ENCODE measurements around the gene SAP30. TPM values are rescaled to one million over a fixed set of nuclear protein-coding genes. Genes with fewer than 3 reads are reported as not detected.

The SAP30 gene
- total and polyA plus RNA-seq, 9 of the 15 experiments (the other 6 are each of a cell fraction or from before 2014, with no cell fraction given): 5.9 to 51.1 (median 32.6) TPM

- WGBS (ENCODE audit: insufficient coverage, low coverage, missing lambda C conversion rate): under 1% methylated on average over 35 of the region's 52 CpGs
- POLR2A ChIA-PET: interaction anchor here (0.6 to 8.8 kb wide), 26 partner anchors 10 to 1179 kb away, joined by 3 to 123 read pairs (median 4); partner anchors contain the start of genes CEP44, FBXO8 and SAP30
- Histone ChIP-seq H3K79me2 (ENCODE audit: control insufficient read depth, insufficient read depth, low read length) (peaks cover 51% of the 10 kb centered on the region), H3K4me1 (replicated peaks in 1 of 2; ENCODE audit: control insufficient read depth in 2 of 2, insufficient read depth in 2 of 2, low read length in 2 of 2) (peaks cover 4 to 13% of the 10 kb centered on the region in 2 experiments; a peak in 4 of 5 replicates), H3K4me2 (ENCODE audit: insufficient read depth, low read length) (peak overlapping the region; percentile 91), H4K20me1 (replicated peaks; ENCODE audit: control insufficient read depth, insufficient read depth, low read length) (no peaks in the 10 kb centered on the region; the same call in 1 of the 2 replicates), H2AFZ (ENCODE audit: low read depth, low read length) (peak overlapping the region; percentile 90), H3K27ac (ENCODE audit: extremely low read depth, low read depth, low read length) (peak overlapping the region; percentile 99), H3K9ac (ENCODE audit: insufficient read depth in 1 of 2, low read depth in 2 of 2, low read length in 2 of 2) (peak overlapping the region; percentile 93 to 97), H3K36me3 (ENCODE audit: control insufficient read depth, insufficient read depth, low read length) (peaks cover 33% of the 10 kb centered on the region), H3K9me3 (replicated peaks; ENCODE audit: control insufficient read depth, insufficient read depth, low read depth, low read length) (no peaks in the 10 kb centered on the region), H3K27me3 (ENCODE audit: control insufficient read depth in 2 of 2, insufficient read depth in 2 of 2, low read length in 2 of 2) (no peaks in the 10 kb centered on the region), H3K4me3 (peak overlapping the region; percentile 95), H3K9me1 (ENCODE audit: control insufficient read depth, insufficient read depth, low read length) (no peaks in the 10 kb centered on the region)
- FAIRE-seq (no peak), ATAC-seq (peak; percentile 78), DNase-seq (ENCODE audit: extremely low read depth in 1 of 4, low spot score in 3 of 4) (peak; percentile 90 to 94 (median 94))
- intact Hi-C loops (cut with micrococcal nuclease) (loop anchor here (1.0 to 10.0 kb wide), 3 partner anchors 34 to 950 kb away; partner anchors contain the start of genes CEP44 and FBXO8), in situ Hi-C loops (cut with MboI) (loop anchor here (5.0 kb wide), 1 partner anchor 32 kb away; no protein-coding TSS in a partner anchor)
- CTCF ChIA-PET (ENCODE audit: low intra/inter-chr PET ratio): no interaction called here
- BruUV-seq (replicated peaks): TSS peak; percentile 59
- TF ChIP-seq, protein P1, sequence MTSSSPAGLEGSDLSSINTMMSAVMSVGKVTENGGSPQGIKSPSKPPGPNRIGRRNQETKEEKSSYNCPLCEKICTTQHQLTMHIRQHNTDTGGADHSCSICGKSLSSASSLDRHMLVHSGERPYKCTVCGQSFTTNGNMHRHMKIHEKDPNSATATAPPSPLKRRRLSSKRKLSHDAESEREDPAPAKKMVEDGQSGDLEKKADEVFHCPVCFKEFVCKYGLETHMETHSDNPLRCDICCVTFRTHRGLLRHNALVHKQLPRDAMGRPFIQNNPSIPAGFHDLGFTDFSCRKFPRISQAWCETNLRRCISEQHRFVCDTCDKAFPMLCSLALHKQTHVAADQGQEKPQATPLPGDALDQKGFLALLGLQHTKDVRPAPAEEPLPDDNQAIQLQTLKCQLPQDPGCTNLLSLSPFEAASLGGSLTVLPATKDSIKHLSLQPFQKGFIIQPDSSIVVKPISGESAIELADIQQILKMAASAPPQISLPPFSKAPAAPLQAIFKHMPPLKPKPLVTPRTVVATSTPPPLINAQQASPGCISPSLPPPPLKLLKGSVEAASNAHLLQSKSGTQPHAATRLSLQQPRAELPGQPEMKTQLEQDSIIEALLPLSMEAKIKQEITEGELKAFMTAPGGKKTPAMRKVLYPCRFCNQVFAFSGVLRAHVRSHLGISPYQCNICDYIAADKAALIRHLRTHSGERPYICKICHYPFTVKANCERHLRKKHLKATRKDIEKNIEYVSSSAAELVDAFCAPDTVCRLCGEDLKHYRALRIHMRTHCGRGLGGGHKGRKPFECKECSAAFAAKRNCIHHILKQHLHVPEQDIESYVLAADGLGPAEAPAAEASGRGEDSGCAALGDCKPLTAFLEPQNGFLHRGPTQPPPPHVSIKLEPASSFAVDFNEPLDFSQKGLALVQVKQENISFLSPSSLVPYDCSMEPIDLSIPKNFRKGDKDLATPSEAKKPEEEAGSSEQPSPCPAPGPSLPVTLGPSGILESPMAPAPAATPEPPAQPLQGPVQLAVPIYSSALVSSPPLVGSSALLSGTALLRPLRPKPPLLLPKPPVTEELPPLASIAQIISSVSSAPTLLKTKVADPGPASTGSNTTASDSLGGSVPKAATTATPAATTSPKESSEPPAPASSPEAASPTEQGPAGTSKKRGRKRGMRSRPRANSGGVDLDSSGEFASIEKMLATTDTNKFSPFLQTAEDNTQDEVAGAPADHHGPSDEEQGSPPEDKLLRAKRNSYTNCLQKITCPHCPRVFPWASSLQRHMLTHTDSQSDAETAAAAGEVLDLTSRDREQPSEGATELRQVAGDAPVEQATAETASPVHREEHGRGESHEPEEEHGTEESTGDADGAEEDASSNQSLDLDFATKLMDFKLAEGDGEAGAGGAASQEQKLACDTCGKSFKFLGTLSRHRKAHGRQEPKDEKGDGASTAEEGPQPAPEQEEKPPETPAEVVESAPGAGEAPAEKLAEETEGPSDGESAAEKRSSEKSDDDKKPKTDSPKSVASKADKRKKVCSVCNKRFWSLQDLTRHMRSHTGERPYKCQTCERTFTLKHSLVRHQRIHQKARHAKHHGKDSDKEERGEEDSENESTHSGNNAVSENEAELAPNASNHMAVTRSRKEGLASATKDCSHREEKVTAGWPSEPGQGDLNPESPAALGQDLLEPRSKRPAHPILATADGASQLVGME (CRISPR knock-in tag; IDR thresholded peaks at IDR 0.05): no peak
- TF ChIP-seq RB1 (IDR thresholded peaks at IDR 0.05; ENCODE audit: low read depth) (peak; percentile 25; the same call in 1 of the 2 replicates), L3MBTL2 (IDR thresholded peaks at IDR 0.05) (peak; percentile 52), ETV5 (CRISPR knock-in tag; IDR thresholded peaks at IDR 0.05; ENCODE audit: low read depth) (0 out of 2 replicates have a peak, but pooled peaks have one; percentile 42), SMAD1 (IDR thresholded peaks at IDR 0.05; ENCODE audit: low read depth, low read length, partially characterized antibody) (peak; percentile 20), ZNF766 (CRISPR knock-in tag; conservative IDR thresholded peaks at IDR 0.05) (no peak), POLR2AphosphoS5 (IDR thresholded peaks at IDR 0.05; ENCODE audit: control insufficient read depth, insufficient read depth, low read depth, low read length) (peak; percentile 88), NR4A1 (CRISPR knock-in tag; IDR thresholded peaks at IDR 0.05) (no peak), NR4A1 (tag; IDR thresholded peaks at IDR 0.05) (0 out of 2 replicates have a peak, but pooled peaks have one; percentile 17), FOXM1 (IDR thresholded peaks at IDR 0.05; ENCODE audit: low read depth) (no peak), FOXM1 (CRISPR knock-in tag; IDR thresholded peaks at IDR 0.05; ENCODE audit: low read depth) (no peak; the same call in 1 of the 2 replicates), NFXL1 (CRISPR knock-in tag; IDR thresholded peaks at IDR 0.05) (no peak), ZNF143 (CRISPR knock-in tag; IDR thresholded peaks at IDR 0.05) (peak; percentile 46; the same call in 1 of the 2 replicates)
- TF ChIP-seq, protein P2, sequence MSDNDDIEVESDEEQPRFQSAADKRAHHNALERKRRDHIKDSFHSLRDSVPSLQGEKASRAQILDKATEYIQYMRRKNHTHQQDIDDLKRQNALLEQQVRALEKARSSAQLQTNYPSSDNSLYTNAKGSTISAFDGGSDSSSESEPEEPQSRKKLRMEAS (CRISPR knock-in tag; IDR thresholded peaks at IDR 0.05): peak; percentile 62
Measured at GRCh38 chr4:173334891-173335752, 35.6 kb upstream of the SAP30 start.
